ENCODE data around the gene PLA2G6.
"Not testable (repeated sequence)": the region's sequence is repeated elsewhere in the genome, so short reads cannot be mapped to it uniquely, and the experiment has no call there.

Gene PLA2G6

DNA sequence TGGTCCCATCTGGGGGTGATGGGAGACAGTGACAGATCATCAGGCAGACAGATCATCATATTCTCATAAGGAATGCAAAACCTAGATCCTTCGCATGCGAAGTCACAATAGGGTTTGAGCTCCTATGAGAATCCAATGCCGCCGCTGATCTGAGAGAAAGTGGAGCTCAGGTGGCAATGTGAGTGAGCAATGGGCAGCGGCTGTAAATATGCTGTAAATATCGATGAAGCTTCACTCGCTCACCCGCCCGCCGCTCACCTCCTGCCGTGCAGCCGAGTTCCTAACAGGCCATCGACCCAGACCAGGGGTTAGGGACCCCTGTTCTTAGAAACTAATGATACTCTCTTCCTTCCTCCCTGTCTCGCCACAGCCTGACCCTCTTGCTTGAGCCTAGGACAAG lies 9.4 kb upstream of the PLA2G6 start:
- DNase-seq, result no peak

DNA sequence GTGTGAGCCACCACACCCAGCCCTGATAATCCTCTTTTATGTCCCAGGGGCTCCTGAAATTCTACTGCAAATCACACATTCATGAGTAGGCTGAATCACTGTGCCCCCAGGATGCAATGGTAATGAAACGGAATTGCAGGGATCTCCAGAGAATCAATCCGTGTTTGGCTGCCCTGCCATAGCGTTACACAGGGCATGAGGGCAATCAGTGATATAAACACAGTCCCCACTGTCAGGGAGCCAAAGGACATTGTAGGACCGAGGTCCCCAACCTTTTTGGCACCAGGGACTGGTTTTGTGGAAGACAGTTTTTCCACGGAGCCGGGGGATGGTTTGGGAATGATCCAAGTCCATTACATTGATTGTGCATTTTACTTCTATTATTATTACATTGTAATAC lies 9.0 kb upstream of the PLA2G6 start:
- DNase-seq, result no peak

DNA sequence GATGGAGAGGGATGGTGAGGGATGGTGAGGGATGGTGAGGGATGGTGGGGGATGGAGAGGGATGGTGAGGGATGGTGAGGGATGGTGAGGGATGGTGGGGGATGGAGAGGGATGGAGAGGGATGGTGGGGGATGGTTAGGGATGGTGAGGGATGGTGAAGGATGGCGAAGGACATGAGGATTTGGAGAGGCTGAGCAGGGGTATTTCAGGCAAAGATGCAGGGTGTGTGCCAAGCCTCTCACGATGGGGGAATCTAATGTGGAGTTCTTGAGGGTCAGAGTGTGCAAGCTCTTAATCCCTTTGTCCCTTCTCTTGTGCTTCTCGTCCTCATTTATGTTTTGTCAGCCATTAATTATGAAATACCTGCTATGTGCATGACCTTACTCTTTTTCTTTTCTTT lies 7.5 kb upstream of the PLA2G6 start:
- no peak for DNase-seq

DNA sequence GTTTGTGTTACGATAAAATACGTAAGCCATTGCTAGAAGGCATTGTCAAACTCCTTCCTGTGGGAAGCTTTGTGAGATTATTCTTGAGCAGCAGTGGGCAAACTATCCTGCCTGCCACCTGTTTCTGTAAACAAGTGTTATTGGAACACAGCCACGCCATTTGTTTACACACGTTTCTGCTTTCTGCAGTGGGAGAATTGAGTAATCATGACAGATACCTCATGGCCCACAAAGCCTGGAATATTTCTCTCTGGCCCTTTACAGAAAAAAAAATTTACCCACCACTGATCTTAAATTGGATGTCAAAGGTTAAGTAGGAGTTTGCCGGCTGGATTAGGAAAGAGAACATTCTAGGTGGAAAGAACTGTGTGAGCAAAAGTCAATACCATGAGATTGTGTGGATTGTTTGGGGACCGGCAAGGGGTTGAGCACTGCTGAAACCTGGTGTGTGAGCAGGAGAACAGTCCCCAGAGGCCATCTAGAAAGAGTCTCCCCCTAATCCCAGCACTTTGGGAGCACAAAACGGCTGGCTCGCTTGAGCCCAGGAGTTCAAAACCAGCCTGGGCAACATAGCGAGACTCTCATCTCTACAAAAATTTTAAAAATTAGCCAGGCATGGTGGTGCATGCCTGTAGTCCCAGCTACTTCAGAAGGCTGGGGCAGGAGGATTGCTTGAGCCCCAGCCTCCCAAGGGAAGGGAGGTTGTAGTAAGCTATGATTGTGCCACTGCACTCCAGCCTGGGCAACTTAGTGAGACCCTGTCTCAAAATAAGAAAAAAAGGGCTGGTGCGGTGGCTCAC lies 6.0 kb upstream of the PLA2G6 start:
- no peak for DNase-seq

GRCh38 chr22:38186429-38186828 lies 4.8 kb upstream of the PLA2G6 start:
- DNase-seq, result no peak

DNA sequence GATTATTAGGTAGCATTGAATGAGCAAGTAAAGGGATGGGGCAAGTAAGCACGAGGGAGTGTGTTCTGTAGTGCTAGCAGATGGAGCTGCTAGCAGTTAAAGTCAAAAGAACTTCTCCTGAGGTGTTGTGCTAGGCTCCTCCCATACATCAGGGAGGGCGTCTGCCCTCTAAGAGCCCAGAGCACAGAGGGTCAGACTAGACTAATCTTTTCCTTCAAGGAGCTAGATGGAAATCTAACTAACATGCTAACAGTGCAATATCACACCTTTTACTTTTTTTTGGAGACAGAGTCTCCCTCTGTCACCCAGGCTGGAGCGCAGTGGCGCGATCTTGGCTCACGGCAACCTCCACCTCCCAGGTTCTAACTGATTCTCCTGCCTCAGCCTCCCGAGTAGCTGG lies 3.2 kb upstream of the PLA2G6 start:
- DNase-seq, result no peak

- DNase-seq, result peak; percentile 42
Measured at GRCh38 chr22:38180841-38181452, 683 bp downstream of the PLA2G6 start.

DNA sequence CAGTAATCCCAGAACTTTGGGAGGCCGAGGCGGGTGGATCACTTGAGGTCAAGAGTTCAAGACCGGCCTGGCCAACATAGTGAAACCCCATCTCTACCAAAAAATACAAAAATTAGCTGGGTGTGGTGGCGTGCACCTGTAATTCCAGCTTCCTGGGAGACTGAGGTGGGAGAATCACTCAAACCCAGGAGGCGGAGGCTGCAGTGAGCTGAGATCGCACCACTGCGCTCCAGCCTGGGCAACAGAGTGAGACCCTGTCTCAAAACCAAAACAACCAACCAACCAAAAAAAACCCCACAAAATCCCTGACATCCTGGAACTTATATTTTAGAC lies 3.1 kb downstream of the PLA2G6 start:
- not testable (repeated sequence) for DNase-seq

DNA sequence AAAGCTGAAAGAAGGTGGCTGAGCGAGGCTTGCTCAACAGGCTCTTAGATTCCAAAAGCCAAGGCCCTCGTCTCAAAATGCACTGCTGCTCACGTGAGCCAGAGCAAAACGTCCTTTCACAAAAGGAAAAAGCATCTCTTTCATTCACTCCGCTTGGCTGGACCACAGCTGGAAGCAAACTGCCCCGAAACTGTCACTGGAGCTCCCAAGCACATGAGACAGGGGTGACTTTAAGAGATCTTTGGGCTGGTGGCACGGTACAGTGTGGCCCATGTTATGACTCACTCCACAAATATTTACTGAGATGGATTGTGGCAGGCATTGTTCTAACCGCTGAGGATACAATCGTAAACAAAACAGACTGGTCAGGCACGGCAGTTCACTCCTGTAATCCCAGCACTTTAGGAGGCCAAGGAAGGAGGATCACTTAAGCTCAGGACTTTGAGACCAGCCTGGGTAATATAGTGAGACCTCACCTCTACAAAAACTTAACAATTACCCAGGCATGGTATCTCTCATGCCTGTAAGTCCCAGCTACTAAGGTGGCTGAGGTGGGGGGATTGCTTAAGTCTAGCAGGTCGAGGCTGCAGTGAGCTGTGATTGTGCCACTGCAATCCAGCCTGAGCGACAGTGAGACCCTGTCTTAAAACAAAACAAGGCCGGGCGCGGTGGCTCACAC lies 3.6 kb downstream of the PLA2G6 start:
- no peak for DNase-seq

- not testable (repeated sequence) for DNase-seq
Measured at GRCh38 chr22:38177571-38177925, 4.1 kb downstream of the PLA2G6 start.

DNA sequence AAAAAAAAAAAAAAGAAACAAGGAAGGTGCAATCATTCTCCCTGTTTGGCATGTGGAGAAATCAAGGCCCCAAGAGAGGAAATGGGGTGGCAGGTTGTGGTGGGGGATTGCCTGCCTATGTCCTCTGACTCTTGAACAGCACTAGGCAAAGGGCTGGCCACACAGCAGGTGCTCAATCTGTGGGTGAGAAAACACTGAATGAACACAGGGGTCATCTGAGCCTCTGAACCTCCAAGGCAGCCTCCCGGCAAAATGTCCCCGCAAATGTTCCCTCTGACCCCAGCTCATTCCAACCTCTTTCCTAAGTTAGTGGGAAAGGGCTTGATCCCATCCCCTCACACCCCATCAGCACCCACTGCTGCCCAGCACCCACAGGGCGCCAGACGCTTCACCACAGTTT lies 4.6 kb downstream of the PLA2G6 start:
- DNase-seq, result no peak

DNA sequence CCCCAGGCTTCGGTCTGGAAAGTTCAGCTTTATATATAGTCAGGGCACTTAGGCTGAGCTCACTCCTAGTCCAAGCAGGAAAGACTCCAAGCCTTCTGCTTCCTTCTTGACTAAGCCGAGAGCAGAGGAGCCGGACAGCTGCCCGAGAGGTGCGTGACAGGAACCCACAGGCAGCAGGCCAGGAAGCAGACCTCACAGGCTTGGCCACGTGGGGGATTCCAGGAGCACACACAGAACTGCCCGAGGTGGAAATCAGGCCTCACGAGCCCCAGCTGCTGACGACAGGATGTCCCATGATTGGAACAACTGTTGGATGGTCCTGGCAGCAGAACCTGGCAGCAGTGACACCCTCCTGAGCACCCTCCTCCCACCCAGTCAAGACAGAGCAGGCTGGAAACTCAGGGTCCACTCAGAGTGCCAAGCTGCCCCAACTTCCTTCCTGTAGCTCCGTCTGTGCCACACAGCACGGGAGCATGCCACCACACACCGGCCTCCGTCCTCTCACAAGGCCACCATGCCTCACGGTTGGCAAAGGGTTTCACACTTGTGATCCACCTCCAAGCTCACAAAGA lies 5.4 kb downstream of the PLA2G6 start:
- DNase-seq, result peak; percentile 55

GRCh38 chr22:38175206-38176118 lies 6.2 kb downstream of the PLA2G6 start:
- DNase-seq, result no peak

- DNase-seq, result no peak
Measured at GRCh38 chr22:38174626-38175025, 7.0 kb downstream of the PLA2G6 start.

DNA sequence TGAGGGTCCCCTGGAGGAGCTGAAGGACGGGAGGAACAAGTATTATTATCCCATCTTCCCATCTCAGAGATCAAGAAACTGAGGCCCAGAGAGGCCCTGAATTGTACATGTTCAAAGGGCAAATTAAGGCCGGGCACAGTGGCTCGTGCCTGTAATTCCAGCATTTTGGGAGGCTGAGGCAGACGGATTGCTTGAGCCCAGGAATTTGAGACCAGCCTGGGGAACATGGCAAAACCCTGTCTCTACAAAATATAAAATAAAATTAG lies 8.1 kb downstream of the PLA2G6 start:
- no peak for DNase-seq

- DNase-seq, result peak; percentile 66
Measured at GRCh38 chr22:38172832-38173640, 8.6 kb downstream of the PLA2G6 start.

DNA sequence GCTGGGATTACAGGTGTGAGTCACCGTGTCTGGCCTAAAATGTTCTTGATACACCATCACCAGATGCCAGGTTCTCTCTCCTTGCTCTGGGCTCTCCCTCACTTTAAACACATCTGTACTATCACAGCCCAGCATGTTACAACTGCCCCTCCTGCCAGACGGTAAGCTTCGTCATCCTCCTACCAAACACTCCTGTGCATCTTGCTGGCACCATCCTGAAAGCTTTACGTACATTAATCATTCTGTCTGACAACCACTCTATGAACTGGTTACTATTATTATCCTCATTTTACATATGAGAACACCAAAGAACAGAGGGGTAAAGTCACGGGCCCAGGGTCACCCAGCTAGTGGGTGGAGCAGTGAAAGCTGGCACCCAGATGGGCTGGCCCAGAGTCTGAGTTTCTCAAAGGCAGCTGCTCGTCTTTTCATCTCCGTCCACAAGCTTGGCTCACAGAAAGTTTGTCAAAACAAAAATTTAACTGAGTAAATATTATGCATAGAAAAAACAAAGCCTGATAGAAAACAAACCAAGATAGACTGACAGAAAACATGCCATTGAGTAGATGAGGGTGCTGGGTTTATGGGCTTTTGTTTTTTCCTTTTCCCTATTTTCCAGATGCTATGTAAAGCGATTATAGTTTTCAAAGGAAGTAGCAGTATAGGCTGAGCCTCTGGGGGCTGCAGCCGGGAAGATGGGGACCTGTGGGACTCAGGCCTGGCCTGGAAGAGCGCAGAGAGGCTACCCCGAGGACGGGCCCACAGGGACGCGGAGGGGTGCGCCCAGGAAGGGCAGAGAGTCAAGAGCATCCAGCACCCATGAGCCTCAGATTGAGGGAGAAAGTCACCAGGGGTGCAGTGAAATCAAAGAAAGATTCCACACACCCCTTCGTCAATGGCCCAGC lies 9.5 kb downstream of the PLA2G6 start:
- no peak for DNase-seq

GRCh38 chr22:38170469-38170868 lies 11.2 kb downstream of the PLA2G6 start:
- DNase-seq, result no peak

- no peak for DNase-seq
Measured at GRCh38 chr22:38169116-38169515, 12.5 kb downstream of the PLA2G6 start.

GRCh38 chr22:38167988-38168407 lies 13.6 kb downstream of the PLA2G6 start:
- DNase-seq, result no peak

GRCh38 chr22:38165922-38166593 lies 15.6 kb downstream of the PLA2G6 start:
- no peak for DNase-seq
